ACC112 (cell line): ENCODE measurements around the gene TNS2.
A peak's percentile ranks its signal among the peaks of the same experiment; 100 is the strongest.

Source experiments
- H2AFZ ChIP-seq: fragments of 200-600 bp; sonication (generic); one replicate; pipeline ENCODE4 v1.6.0; 2017; ENCODE audit warnings: antibody characterized with exemption, low read length; ENCODE audit not compliant: unreplicated experiment
- H3K27ac ChIP-seq: fragments of 200-600 bp; sonication (generic); 2 replicates; pipeline ENCODE4 v1.5.1; 2014; ENCODE audit warnings: low read depth, mild to moderate bottlenecking, antibody characterized with exemption, low read length, moderate library complexity
- H3K27me3 ChIP-seq: fragments of 200-600 bp; sonication (generic); 2 replicates; pipeline ENCODE4 v1.6.1; 2014; ENCODE audit warnings: mild to moderate bottlenecking, antibody characterized with exemption, low read length, moderate library complexity, mixed read lengths; ENCODE audit not compliant: insufficient read depth
- H3K36me3 ChIP-seq: fragments of 200-600 bp; sonication (generic); 2 replicates; pipeline ENCODE4 v1.6.1; 2016; ENCODE audit warnings: mild to moderate bottlenecking, antibody characterized with exemption, low read length, moderate library complexity, mixed read lengths; ENCODE audit not compliant: insufficient read depth
- H3K4me1 ChIP-seq: fragments of 200-600 bp; sonication (generic); one replicate; pipeline ENCODE4 v1.6.1; 2016; ENCODE audit warnings: low read length, mixed read lengths; ENCODE audit not compliant: insufficient read depth, unreplicated experiment, control insufficient read depth
- H3K4me3 ChIP-seq: fragments of 200-600 bp; sonication (generic); 2 replicates; pipeline ENCODE4 v1.5.1; 2014; ENCODE audit warnings: mild to moderate bottlenecking, low read depth, low read length
- H3K79me2 ChIP-seq: fragments of 200-600 bp; sonication (generic); one replicate; pipeline ENCODE4 v1.6.0; 2016; ENCODE audit warnings: low read length; ENCODE audit not compliant: control insufficient read depth, unreplicated experiment, insufficient read depth

TNS2 gene

GRCh38 chr12:53058674-53059433, 9.0 kb downstream of the TNS2 start:
- Histone ChIP-seq H3K27me3 (no peaks in the 10 kb centered on the region), H3K79me2 (no peaks in the 10 kb centered on the region), H3K4me1 (peaks cover 23% of the 10 kb centered on the region), H3K27ac (no peak overlapping the region), H3K4me3 (no peak overlapping the region), H3K36me3 (peaks cover 33% of the 10 kb centered on the region), H2AFZ (no peak overlapping the region)

GRCh38 chr12:53059434-53060063, 9.7 kb downstream of the TNS2 start:
- Histone ChIP-seq H2AFZ (no peak overlapping the region), H3K79me2 (no peaks in the 10 kb centered on the region), H3K4me3 (no peak overlapping the region), H3K27ac (no peak overlapping the region), H3K4me1 (peaks cover 24% of the 10 kb centered on the region), H3K27me3 (no peaks in the 10 kb centered on the region), H3K36me3 (peaks cover 29% of the 10 kb centered on the region)

- H2AFZ ChIP-seq = no peak overlapping the region
- no peaks in the 10 kb centered on the region for H3K27me3 ChIP-seq
These were observed 10.3 kb downstream of the TNS2 start for GRCh38 chr12:53060064-53060720.

GRCh38 chr12:53060721-53061276, 10.9 kb downstream of the TNS2 start:
- Histone ChIP-seq H3K79me2 (no peaks in the 10 kb centered on the region), H3K36me3 (peaks cover 20% of the 10 kb centered on the region), H2AFZ (no peak overlapping the region), H3K4me1 (peaks cover 32% of the 10 kb centered on the region), H3K4me3 (no peak overlapping the region), H3K27me3 (no peaks in the 10 kb centered on the region), H3K27ac (no peak overlapping the region)

More at GRCh38 chr12:53060064-53060720, 10.3 kb downstream of the TNS2 start:
- peaks cover 26% of the 10 kb centered on the region for H3K36me3 ChIP-seq
- no peak overlapping the region for H3K4me3 ChIP-seq
- H3K27ac ChIP-seq = no peak overlapping the region
- no peaks in the 10 kb centered on the region for H3K79me2 ChIP-seq
- H3K4me1 ChIP-seq = peaks cover 30% of the 10 kb centered on the region

- Histone ChIP-seq H3K36me3 (peaks cover 19% of the 10 kb centered on the region), H3K4me3 (no peak overlapping the region), H2AFZ (no peak overlapping the region), H3K79me2 (no peaks in the 10 kb centered on the region), H3K27ac (no peak overlapping the region), H3K4me1 (peaks cover 37% of the 10 kb centered on the region), H3K27me3 (no peaks in the 10 kb centered on the region)
These were observed 11.6 kb downstream of the TNS2 start for GRCh38 chr12:53061404-53062010.

GRCh38 chr12:53062011-53062961, 12.4 kb downstream of the TNS2 start:
- Histone ChIP-seq H3K4me1 (peaks cover 45% of the 10 kb centered on the region), H3K4me3 (no peak overlapping the region), H3K36me3 (peaks cover 18% of the 10 kb centered on the region; the same call in 1 of the 2 replicates), H3K79me2 (no peaks in the 10 kb centered on the region), H2AFZ (no peak overlapping the region), H3K27ac (peak overlapping the region; percentile 17; the same call in 1 of the 2 replicates), H3K27me3 (no peaks in the 10 kb centered on the region)

- Histone ChIP-seq H3K79me2 (no peaks in the 10 kb centered on the region), H3K27me3 (no peaks in the 10 kb centered on the region), H2AFZ (no peak overlapping the region), H3K27ac (peak overlapping the region; percentile 66), H3K4me1 (peaks cover 54% of the 10 kb centered on the region), H3K4me3 (no peak overlapping the region), H3K36me3 (peaks cover 18% of the 10 kb centered on the region; the same call in 1 of the 2 replicates)
These were observed 13.3 kb downstream of the TNS2 start for GRCh38 chr12:53062977-53063707.

- Histone ChIP-seq H3K27me3 (no peaks in the 10 kb centered on the region), H2AFZ (no peak overlapping the region), H3K4me3 (no peak overlapping the region), H3K79me2 (no peaks in the 10 kb centered on the region), H3K4me1 (peaks cover 62% of the 10 kb centered on the region), H3K36me3 (peaks cover 18% of the 10 kb centered on the region; the same call in 1 of the 2 replicates), H3K27ac (peak overlapping the region; percentile 78)
These were observed 14.1 kb downstream of the TNS2 start for GRCh38 chr12:53063708-53064612.
